GM12878 (cell line): ENCODE results near the gene LRRC8D. TPM values are rescaled to one million over a fixed set of nuclear protein-coding genes. Genes with fewer than 3 reads are reported as not detected.

Experiments
- ATAC-seq: fragments of 200-7000 bp; cut with Tn5 transposase; 3 replicates; pipeline ENCODE4 v1.9.1; 2020; ENCODE audit warnings: mild to moderate bottlenecking, moderate library complexity
- BruUV-seq: library from RNA; stranded (reverse); fragments of 400-500 nt; replicated peaks from 2 replicates; lab custom pipeline; 2021; lab: Mats Ljungman, UMichigan
- CTCF ChIA-PET: fragments of 300-600 bp; sonication (Branson Sonifier 250); formaldehyde crosslinking; extraction: SDS; loops from one replicate; lab custom pipeline; 2021; ENCODE audit warnings: inconsistent platforms; lab: Yijun Ruan, JAX
- POLR2A ChIA-PET: fragments of 350-600 bp; formaldehyde crosslinking; extraction: SDS; loops from one replicate; lab custom pipeline; 2021; ENCODE audit warnings: inconsistent platforms; lab: Charles Lee
- RAD21 ChIA-PET: fragments of 300-600 bp; sonication (Branson Sonifier 250); formaldehyde crosslinking; loops from one replicate; lab custom pipeline; 2023; ENCODE audit warnings: antibody characterized with exemption; ENCODE audit not compliant: unreplicated experiment; lab: Charles Lee
- SMC1A ChIA-PET: fragments of 300-600 bp; sonication (Branson Sonifier 250); formaldehyde crosslinking; loops from one replicate; lab custom pipeline; 2023; ENCODE audit not compliant: unreplicated experiment, uncharacterized antibody; lab: Charles Lee
- DNase-seq: peaks from one replicate; pipeline ENCODE4 v3.0.0-alpha.2; 2011; ENCODE audit warnings: low read depth, low spot score
- FAIRE-seq: peaks from 3 replicates; lab custom pipeline; 2011; peaks lifted over from hg19 to GRCh38; lab: Jason Lieb, UNC
- H2AFZ ChIP-seq: 2 replicates; pipeline ENCODE4 v1.6.0; 2011; ENCODE audit warnings: low read depth, low read length, control low read depth; ENCODE audit not compliant: control insufficient read depth
- H3K27ac ChIP-seq: 2 replicates; pipeline ENCODE4 v1.5.1; 2011; ENCODE audit warnings: control low read depth; ENCODE audit not compliant: control insufficient read depth, insufficient read depth
- H3K27me3 ChIP-seq, 2 experiments: replicated peaks in 1 of 2; 2 replicates each; pipeline versions ENCODE4 v1.6.0 to v1.6.1; 2011; ENCODE audit warnings: low read length in 1 of 2; ENCODE audit not compliant: control insufficient read depth in 2 of 2, insufficient read depth in 2 of 2
- H3K36me3 ChIP-seq, 2 experiments: 2 replicates each; pipeline ENCODE4 v1.5.1; 2011; ENCODE audit warnings: low read length in 1 of 2; ENCODE audit not compliant: control insufficient read depth in 2 of 2, insufficient read depth in 2 of 2
- H3K4me1 ChIP-seq: 2 replicates; pipeline ENCODE4 v1.6.1; 2011; ENCODE audit warnings: mild to moderate bottlenecking, low read length, moderate library complexity, mixed read lengths; ENCODE audit not compliant: control insufficient read depth, insufficient read depth
- H3K4me2 ChIP-seq: 2 replicates; pipeline ENCODE4 v1.6.0; 2011; ENCODE audit warnings: control low read depth; ENCODE audit not compliant: control insufficient read depth, insufficient read depth
- H3K4me3 ChIP-seq: fragments of 200-600 bp; sonication (generic); 2 replicates; pipeline ENCODE4 v1.5.1; 2016
- H3K79me2 ChIP-seq: 2 replicates; pipeline ENCODE4 v1.6.0; 2011; ENCODE audit warnings: low read length; ENCODE audit not compliant: control insufficient read depth, insufficient read depth
- H3K9ac ChIP-seq: 2 replicates; pipeline ENCODE4 v1.8.0; 2011; ENCODE audit warnings: low read length, control low read depth, mixed read lengths; ENCODE audit not compliant: control insufficient read depth, insufficient read depth
- H3K9me3 ChIP-seq: replicated peaks from 3 replicates; pipeline ENCODE4 v1.5.1; 2011; ENCODE audit warnings: mild to moderate bottlenecking, low read length; ENCODE audit not compliant: control insufficient read depth, insufficient read depth
- H4K20me1 ChIP-seq: 2 replicates; pipeline ENCODE4 v1.6.0; 2011; ENCODE audit not compliant: control insufficient read depth, insufficient read depth
- BHLHE40 ChIP-seq, 2 experiments: fragments of 450-650 bp in 1 of 2; IDR thresholded peaks; 2 replicates each; pipeline ENCODE4 v1.6.1; 2011 to 2017; ENCODE audit warnings: low read depth in 2 of 2, borderline replicate concordance in 1 of 2, improper control_type of control experiment in 1 of 2, low read length in 1 of 2, mild to moderate bottlenecking in 1 of 2
- CHD4 ChIP-seq: fragments of 200-600 bp; sonication (generic); IDR thresholded peaks from 2 replicates; pipeline ENCODE4 v1.6.1; 2016; ENCODE audit warnings: mild to moderate bottlenecking
- DPF2 ChIP-seq: fragments of 450-650 bp; IDR thresholded peaks from 2 replicates; pipeline ENCODE4 v1.6.1; 2017; ENCODE audit warnings: mild to moderate bottlenecking
- IKZF2 ChIP-seq, 2 experiments: fragments of 450-650 bp; IDR thresholded peaks; 2 replicates each; pipeline ENCODE4 v1.6.1; 2017; ENCODE audit warnings: mild to moderate bottlenecking in 2 of 2, moderate library complexity in 2 of 2
- MTA2 ChIP-seq: fragments of 450-650 bp; IDR thresholded peaks from 2 replicates; pipeline ENCODE4 v1.6.1; 2016; ENCODE audit warnings: low read depth, mild to moderate bottlenecking, moderate library complexity
- MYC ChIP-seq: IDR thresholded peaks from 2 replicates; pipeline ENCODE4 v1.6.1; 2011; ENCODE audit warnings: mild to moderate bottlenecking, low read length, moderate library complexity, inconsistent platforms; ENCODE audit not compliant: insufficient read depth, insufficient replicate concordance, insufficient read length, severe bottlenecking
- NR2F1 ChIP-seq: fragments of 450-650 bp; conservative IDR thresholded peaks from 2 replicates; pipeline ENCODE4 v1.6.1; 2017; ENCODE audit warnings: mild to moderate bottlenecking
- SIN3A ChIP-seq: IDR thresholded peaks from 2 replicates; pipeline ENCODE4 v1.6.1; 2012; ENCODE audit warnings: low read depth, low read length, improper control_type of control experiment
- SMAD5 ChIP-seq: IDR thresholded peaks from 2 replicates; pipeline ENCODE4 v1.6.1; 2016; ENCODE audit warnings: antibody characterized with exemption, low read depth
- SREBF2 ChIP-seq: IDR thresholded peaks from 2 replicates; pipeline ENCODE4 v1.6.1; 2012; ENCODE audit warnings: mild to moderate bottlenecking, low read length
- STAT3 ChIP-seq: IDR thresholded peaks from 2 replicates; pipeline ENCODE4 v1.6.1; 2011; ENCODE audit warnings: low read depth, low read length, improper control_type of control experiment
- WGBS: methylation state at CpG from one replicate; pipeline ENCODE4 v1.1.6; 2016; ENCODE audit warnings: low lambda C conversion rate; ENCODE audit not compliant: insufficient replicate concordance, insufficient coverage; ENCODE audit errors: missing lambda C conversion rate; 5-methylcytosine and 5-hydroxymethylcytosine counted together
- in situ Hi-C: fragments of 300-500 bp; cut with MboI; formaldehyde crosslinking; loops from 9 replicates; pipeline ENCODE4 v1.14.3; 2018; ENCODE audit warnings: mixed read lengths
- intact Hi-C: fragments of 100-400 bp; cut with micrococcal nuclease; formaldehyde crosslinking; loops from one replicate; pipeline ENCODE4 v1.14.2; 2022; ENCODE audit not compliant: unreplicated experiment
- polyA plus RNA-seq, 11 experiments: library from polyadenylated mRNA; depleted of rRNA in 4 of 11; unstranded in 6 of 11; stranded (reverse) in 5 of 11; fragments of >200 nt; fragmentation: Nextera tagmentation in 4 of 11; fragmentation: Illumina TruSeq in 1 of 11; extraction: Ambion mirVana in 4 of 11; extraction: Trizol in 1 of 11; gene quantifications; 1 replicate in 1 of 11; 2 replicates in 10 of 11; pipeline versions ENCODE4 v1.2.1 to v1.2.3, GENCODE V29; 2011 to 2016; ENCODE audit warnings: inconsistent platforms in 2 of 11, missing spikeins in 2 of 11, low read depth in 1 of 11
- total RNA-seq, 4 experiments: library from RNA; depleted of rRNA in 3 of 4; stranded (reverse); fragments of >200 nt in 3 of 4; fragmentation: Illumina TruSeq in 1 of 4; extraction: Trizol in 1 of 4; gene quantifications; 2 replicates each; pipeline versions ENCODE4 v1.2.1 to v1.2.3, GENCODE V29; 2013 to 2021
- TF ChIP-seq, protein P1 (sequence below): IDR thresholded peaks from 2 replicates; pipeline ENCODE4 v1.6.1; 2011; ENCODE audit warnings: borderline replicate concordance, low read depth, mild to moderate bottlenecking, moderate library complexity, low read length; ENCODE audit not compliant: insufficient read depth, poor library complexity, severe bottlenecking
- TF ChIP-seq, protein P2 (sequence below): fragments of 450-650 bp; IDR thresholded peaks from 2 replicates; pipeline ENCODE4 v1.6.1; 2018; ENCODE audit warnings: borderline replicate concordance, mild to moderate bottlenecking; ENCODE audit not compliant: partially characterized antibody
- TF ChIP-seq, protein P3 (sequence below): fragments of 450-650 bp; conservative IDR thresholded peaks from 2 replicates; pipeline ENCODE4 v1.6.1; 2017; ENCODE audit warnings: mild to moderate bottlenecking, moderate library complexity
- TF ChIP-seq, protein P4 (sequence below): fragments of 150-350 bp; IDR thresholded peaks from 2 replicates; pipeline ENCODE4 v1.6.1; 2014; ENCODE audit warnings: mild to moderate bottlenecking, low read depth, low read length

Gene LRRC8D
- total and polyA plus RNA-seq, 10 of the 15 experiments (the other 5 are each of a cell fraction or from before 2014, with no cell fraction given): 5.6 to 44.1 (median 26.8) TPM

DNA sequence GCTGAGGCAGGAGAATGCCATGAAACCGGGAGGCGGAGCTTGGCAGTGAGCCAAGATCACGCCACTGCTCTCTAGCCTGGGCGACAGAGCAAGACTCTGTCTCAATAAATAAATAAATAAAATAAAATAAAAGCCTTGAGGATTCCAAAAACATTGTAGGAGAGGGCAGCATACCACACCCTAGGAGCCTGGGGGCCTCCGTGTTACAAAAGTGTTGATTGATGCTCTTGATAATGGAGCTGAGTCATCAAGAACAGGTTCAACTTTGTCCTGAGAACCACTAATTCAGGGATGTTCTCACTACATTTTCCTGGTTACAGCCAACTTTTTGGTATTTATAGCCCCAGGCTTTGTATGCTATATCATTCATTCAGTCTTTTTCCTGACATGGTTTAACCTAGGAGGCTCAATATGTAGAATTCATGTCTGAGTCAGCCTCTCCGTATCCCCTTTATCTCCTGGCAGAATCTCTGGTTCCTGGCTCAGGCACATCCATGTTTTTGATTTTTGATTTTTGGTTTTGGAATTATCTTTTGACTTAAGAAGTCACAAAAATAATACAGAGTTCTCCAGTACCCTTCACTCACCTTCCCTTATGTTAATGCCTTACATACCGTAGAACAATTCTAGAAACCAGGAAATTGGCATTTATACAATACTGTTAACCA, 69.4 kb downstream of the LRRC8D start (continued):
- TF ChIP-seq, protein P1, sequence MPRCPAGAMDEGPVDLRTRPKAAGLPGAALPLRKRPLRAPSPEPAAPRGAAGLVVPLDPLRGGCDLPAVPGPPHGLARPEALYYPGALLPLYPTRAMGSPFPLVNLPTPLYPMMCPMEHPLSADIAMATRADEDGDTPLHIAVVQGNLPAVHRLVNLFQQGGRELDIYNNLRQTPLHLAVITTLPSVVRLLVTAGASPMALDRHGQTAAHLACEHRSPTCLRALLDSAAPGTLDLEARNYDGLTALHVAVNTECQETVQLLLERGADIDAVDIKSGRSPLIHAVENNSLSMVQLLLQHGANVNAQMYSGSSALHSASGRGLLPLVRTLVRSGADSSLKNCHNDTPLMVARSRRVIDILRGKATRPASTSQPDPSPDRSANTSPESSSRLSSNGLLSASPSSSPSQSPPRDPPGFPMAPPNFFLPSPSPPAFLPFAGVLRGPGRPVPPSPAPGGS: no peak
- TF ChIP-seq SIN3A: no peak
- TF ChIP-seq, protein P2, sequence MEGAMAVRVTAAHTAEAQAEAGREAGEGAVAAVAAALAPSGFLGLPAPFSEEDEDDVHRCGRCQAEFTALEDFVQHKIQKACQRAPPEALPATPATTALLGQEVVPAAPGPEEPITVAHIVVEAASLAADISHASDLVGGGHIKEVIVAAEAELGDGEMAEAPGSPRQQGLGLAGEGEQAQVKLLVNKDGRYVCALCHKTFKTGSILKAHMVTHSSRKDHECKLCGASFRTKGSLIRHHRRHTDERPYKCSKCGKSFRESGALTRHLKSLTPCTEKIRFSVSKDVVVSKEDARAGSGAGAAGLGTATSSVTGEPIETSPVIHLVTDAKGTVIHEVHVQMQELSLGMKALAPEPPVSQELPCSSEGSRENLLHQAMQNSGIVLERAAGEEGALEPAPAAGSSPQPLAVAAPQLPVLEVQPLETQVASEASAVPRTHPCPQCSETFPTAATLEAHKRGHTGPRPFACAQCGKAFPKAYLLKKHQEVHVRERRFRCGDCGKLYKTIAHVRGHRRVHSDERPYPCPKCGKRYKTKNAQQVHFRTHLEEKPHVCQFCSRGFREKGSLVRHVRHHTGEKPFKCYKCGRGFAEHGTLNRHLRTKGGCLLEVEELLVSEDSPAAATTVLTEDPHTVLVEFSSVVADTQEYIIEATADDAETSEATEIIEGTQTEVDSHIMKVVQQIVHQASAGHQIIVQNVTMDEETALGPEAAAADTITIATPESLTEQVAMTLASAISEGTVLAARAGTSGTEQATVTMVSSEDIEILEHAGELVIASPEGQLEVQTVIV: no peak

DNA sequence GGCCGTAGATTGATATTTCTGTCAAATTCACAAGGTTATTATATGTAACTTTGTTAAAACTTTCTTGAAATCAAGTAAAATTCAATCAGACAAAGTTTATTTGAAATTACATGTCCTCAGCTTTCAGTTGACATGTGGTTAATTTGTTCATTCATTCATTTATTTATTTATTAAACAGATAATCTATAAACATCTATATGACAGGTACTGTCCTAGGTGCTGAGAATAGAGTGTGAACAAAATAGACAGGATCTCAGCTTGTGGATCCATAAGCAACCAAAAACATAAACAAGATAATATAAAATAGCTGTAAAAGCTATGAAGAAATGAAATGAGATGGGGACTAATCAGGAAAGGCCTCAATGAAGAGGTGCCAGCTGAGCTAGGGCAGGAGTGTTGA, 72.0 kb downstream of the LRRC8D start:
- in situ Hi-C loops (no loop called here), intact Hi-C loops (no loop called here)
- H3K27ac ChIP-seq: no peak overlapping the region
- H3K36me3 ChIP-seq: no peaks in the 10 kb centered on the region; a peak in 1 of 4 replicates
- H4K20me1 ChIP-seq: no peaks in the 10 kb centered on the region; the same call in 1 of the 2 replicates
- no peak overlapping the region for H3K9ac ChIP-seq
- no peak overlapping the region for H3K4me3 ChIP-seq
- SMC1A ChIA-PET: interaction anchor here (0.8 to 2.1 kb wide), 3 partner anchors 12 to 68 kb away, joined by 3 to 4 read pairs (median 4); no protein-coding TSS in a partner anchor
- H3K4me1 ChIP-seq: no peaks in the 10 kb centered on the region
- FAIRE-seq (no peak), DNase-seq (no peak), ATAC-seq (no peak)
- no peaks in the 10 kb centered on the region for H3K27me3 ChIP-seq
- H3K9me3 ChIP-seq: no peaks in the 10 kb centered on the region
- no peak overlapping the region for H3K4me2 ChIP-seq
- no peak overlapping the region for H2AFZ ChIP-seq
- WGBS: 100% methylated on average over 1 of the region's 1 CpG
- RAD21 ChIA-PET: interaction anchor here (1.4 kb wide), 1 partner anchor 16 kb away, joined by 3 read pairs; no protein-coding TSS in a partner anchor
- CTCF ChIA-PET: no interaction called here
- POLR2A ChIA-PET: no interaction called here
- no peaks in the 10 kb centered on the region for H3K79me2 ChIP-seq
- BruUV-seq: no TSS peak
- no peak for TF ChIP-seq CHD4
- TF ChIP-seq, protein P3, sequence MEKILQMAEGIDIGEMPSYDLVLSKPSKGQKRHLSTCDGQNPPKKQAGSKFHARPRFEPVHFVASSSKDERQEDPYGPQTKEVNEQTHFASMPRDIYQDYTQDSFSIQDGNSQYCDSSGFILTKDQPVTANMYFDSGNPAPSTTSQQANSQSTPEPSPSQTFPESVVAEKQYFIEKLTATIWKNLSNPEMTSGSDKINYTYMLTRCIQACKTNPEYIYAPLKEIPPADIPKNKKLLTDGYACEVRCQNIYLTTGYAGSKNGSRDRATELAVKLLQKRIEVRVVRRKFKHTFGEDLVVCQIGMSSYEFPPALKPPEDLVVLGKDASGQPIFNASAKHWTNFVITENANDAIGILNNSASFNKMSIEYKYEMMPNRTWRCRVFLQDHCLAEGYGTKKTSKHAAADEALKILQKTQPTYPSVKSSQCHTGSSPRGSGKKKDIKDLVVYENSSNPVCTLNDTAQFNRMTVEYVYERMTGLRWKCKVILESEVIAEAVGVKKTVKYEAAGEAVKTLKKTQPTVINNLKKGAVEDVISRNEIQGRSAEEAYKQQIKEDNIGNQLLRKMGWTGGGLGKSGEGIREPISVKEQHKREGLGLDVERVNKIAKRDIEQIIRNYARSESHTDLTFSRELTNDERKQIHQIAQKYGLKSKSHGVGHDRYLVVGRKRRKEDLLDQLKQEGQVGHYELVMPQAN: no peak
- TF ChIP-seq SREBF2: no peak
- TF ChIP-seq MTA2: no peak
- no peak for TF ChIP-seq DPF2
- TF ChIP-seq BHLHE40 (IDR thresholded peaks at IDR 0.05; ENCODE audit: borderline replicate concordance in 1 of 2, low read depth in 2 of 2, low read length in 1 of 2): no peak
- TF ChIP-seq SMAD5: no peak
- TF ChIP-seq, protein P4, sequence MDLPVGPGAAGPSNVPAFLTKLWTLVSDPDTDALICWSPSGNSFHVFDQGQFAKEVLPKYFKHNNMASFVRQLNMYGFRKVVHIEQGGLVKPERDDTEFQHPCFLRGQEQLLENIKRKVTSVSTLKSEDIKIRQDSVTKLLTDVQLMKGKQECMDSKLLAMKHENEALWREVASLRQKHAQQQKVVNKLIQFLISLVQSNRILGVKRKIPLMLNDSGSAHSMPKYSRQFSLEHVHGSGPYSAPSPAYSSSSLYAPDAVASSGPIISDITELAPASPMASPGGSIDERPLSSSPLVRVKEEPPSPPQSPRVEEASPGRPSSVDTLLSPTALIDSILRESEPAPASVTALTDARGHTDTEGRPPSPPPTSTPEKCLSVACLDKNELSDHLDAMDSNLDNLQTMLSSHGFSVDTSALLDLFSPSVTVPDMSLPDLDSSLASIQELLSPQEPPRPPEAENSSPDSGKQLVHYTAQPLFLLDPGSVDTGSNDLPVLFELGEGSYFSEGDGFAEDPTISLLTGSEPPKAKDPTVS: no peak
- no peak for TF ChIP-seq STAT3
- no peak for TF ChIP-seq IKZF2 (IDR thresholded peaks at IDR 0.05)
- no peak for TF ChIP-seq MYC
- no peak for TF ChIP-seq NR2F1
